H1 (cell line): ENCODE measurements around the gene NOC2L. TPM values are rescaled to one million over a fixed set of nuclear protein-coding genes. Genes with fewer than 3 reads are reported as not detected.

Experiments used
- CTCF ChIA-PET: fragments of 300-600 bp; sonication (Branson Sonifier 250); formaldehyde crosslinking; loops from one replicate; lab custom pipeline; 2021; ENCODE audit not compliant: partially characterized antibody; lab: Charles Lee
- POLR2A ChIA-PET: fragments of 300-600 bp; sonication (Branson Sonifier 250); formaldehyde crosslinking; loops from one replicate; lab custom pipeline; 2021; ENCODE audit warnings: inconsistent platforms; ENCODE audit not compliant: partially characterized antibody; lab: Charles Lee
- DNase-seq, 2 experiments: peaks; one replicate each; pipeline versions ENCODE4 v3.0.0 to v3.0.0-alpha.2; 2010 to 2022; ENCODE audit warnings: low spot score in 2 of 2, low read depth in 1 of 2, mixed read lengths in 1 of 2
- FAIRE-seq: peaks from 2 replicates; lab custom pipeline; 2011; peaks lifted over from hg19 to GRCh38; lab: Jason Lieb, UNC
- H2AFZ ChIP-seq: 2 replicates; pipeline ENCODE4 v1.8.1; 2012; ENCODE audit warnings: low read length, inconsistent platforms
- H2AK5ac ChIP-seq: 2 replicates; pipeline ENCODE4 v1.6.1; 2013; ENCODE audit warnings: low read depth, low read length
- H2BK120ac ChIP-seq: replicated peaks from 2 replicates; pipeline ENCODE3; 2013; ENCODE audit warnings: low read depth, low read length, inconsistent platforms
- H2BK12ac ChIP-seq: 2 replicates; pipeline ENCODE4 v1.6.1; 2013; ENCODE audit warnings: low read depth, low read length
- H2BK15ac ChIP-seq: 2 replicates; pipeline ENCODE4 v1.6.1; 2013; ENCODE audit warnings: low read length
- H2BK20ac ChIP-seq: 2 replicates; pipeline ENCODE4 v1.6.1; 2013; ENCODE audit warnings: low read length
- H2BK5ac ChIP-seq: 2 replicates; pipeline ENCODE4 v1.6.1; 2013; ENCODE audit warnings: low read depth, low read length
- H3K14ac ChIP-seq: 2 replicates; pipeline ENCODE4 v1.6.1; 2013; ENCODE audit warnings: inconsistent platforms; ENCODE audit not compliant: insufficient read length
- H3K18ac ChIP-seq: 2 replicates; pipeline ENCODE4 v1.6.1; 2013; ENCODE audit warnings: low read length; ENCODE audit errors: extremely low read depth
- H3K23ac ChIP-seq: 2 replicates; pipeline ENCODE4 v1.6.1; 2013; ENCODE audit warnings: inconsistent platforms; ENCODE audit not compliant: insufficient read length
- H3K23me2 ChIP-seq: 2 replicates; pipeline ENCODE4 v1.6.1; 2013; ENCODE audit warnings: low read depth, low read length
- H3K27ac ChIP-seq: 2 replicates; pipeline ENCODE4 v1.6.1; 2011; ENCODE audit warnings: low read depth, low read length, inconsistent platforms
- H3K27me3 ChIP-seq, 4 experiments: replicated peaks in 1 of 4; 1 replicate in 1 of 4; 2 replicates in 3 of 4; pipeline versions ENCODE4 v1.6.1 to v1.8.1; 2011 to 2013; ENCODE audit warnings: low read length in 3 of 4, mild to moderate bottlenecking in 3 of 4, inconsistent platforms in 2 of 4, mixed read lengths in 2 of 4, moderate library complexity in 1 of 4; ENCODE audit not compliant: control insufficient read depth in 3 of 4, insufficient read depth in 3 of 4; ENCODE audit errors: extremely low read depth in 1 of 4
- H3K36me3 ChIP-seq, 4 experiments: 2 replicates each; pipeline versions ENCODE4 v1.6.1 to v1.8.1; 2011 to 2013; ENCODE audit warnings: mild to moderate bottlenecking in 4 of 4, low read length in 3 of 4, moderate library complexity in 2 of 4, control low read depth in 1 of 4, inconsistent platforms in 1 of 4; ENCODE audit not compliant: insufficient read depth in 4 of 4, control insufficient read depth in 2 of 4
- H3K4ac ChIP-seq: replicated peaks from 2 replicates; pipeline ENCODE3; 2013; ENCODE audit warnings: low read length, low read depth, mixed read lengths, inconsistent platforms; ENCODE audit not compliant: insufficient read length
- H3K4me1 ChIP-seq, 4 experiments: replicated peaks in 1 of 4; 1 replicate in 1 of 4; 2 replicates in 3 of 4; pipeline versions ENCODE4 v1.6.1 to v1.8.1; 2011 to 2013; ENCODE audit warnings: low read length in 3 of 4, inconsistent platforms in 2 of 4, mixed read lengths in 1 of 4; ENCODE audit not compliant: insufficient read depth in 4 of 4, control insufficient read depth in 3 of 4
- H3K4me2 ChIP-seq, 2 experiments: 2 replicates each; pipeline versions ENCODE4 v1.6.1 to v1.8.1; 2011 to 2013; ENCODE audit warnings: low read depth in 2 of 2, low read length in 2 of 2, control low read depth in 1 of 2, inconsistent platforms in 1 of 2, mild to moderate bottlenecking in 1 of 2; ENCODE audit not compliant: insufficient read depth in 1 of 2
- H3K4me3 ChIP-seq, 4 experiments: fragments of 200-600, 300-600 bp in 1 of 4; sonication (generic), shearing (Covaris generic), sonication (Bioruptor Twin) in 1 of 4; 2 replicates each; pipeline versions ENCODE4 v1.5.1 to v1.8.1; 2011 to 2016; ENCODE audit warnings: low read length in 4 of 4, low read depth in 3 of 4, control low read depth in 2 of 4, inconsistent platforms in 2 of 4, mild to moderate bottlenecking in 2 of 4, mixed read lengths in 1 of 4, moderate library complexity in 1 of 4; ENCODE audit not compliant: insufficient read depth in 2 of 4; ENCODE audit errors: extremely low read depth in 1 of 4
- H3K56ac ChIP-seq: replicated peaks from 2 replicates; pipeline ENCODE3; 2013; ENCODE audit warnings: low read depth, mild to moderate bottlenecking, mixed read lengths, low read length, inconsistent platforms; ENCODE audit not compliant: insufficient read length
- H3K79me1 ChIP-seq: 2 replicates; pipeline ENCODE4 v1.6.1; 2013; ENCODE audit warnings: low read depth, low read length, control low read depth
- H3K79me2 ChIP-seq, 2 experiments: 2 replicates each; pipeline versions ENCODE4 v1.6.1 to v1.8.1; 2012 to 2013; ENCODE audit warnings: low read length in 2 of 2, mild to moderate bottlenecking in 2 of 2, inconsistent platforms in 1 of 2; ENCODE audit not compliant: insufficient read depth in 2 of 2, control insufficient read depth in 1 of 2
- H3K9ac ChIP-seq, 4 experiments: replicated peaks in 1 of 4; 1 replicate in 1 of 4; 2 replicates in 3 of 4; pipeline versions ENCODE4 v1.6.1 to v1.8.1; 2011 to 2013; ENCODE audit warnings: low read depth in 3 of 4, low read length in 3 of 4, control low read depth in 2 of 4, mild to moderate bottlenecking in 2 of 4, moderate library complexity in 2 of 4, inconsistent platforms in 1 of 4; ENCODE audit errors: extremely low read depth in 1 of 4
- H3K9me3 ChIP-seq, 2 experiments: 2 replicates each; pipeline versions ENCODE4 v1.6.1 to v1.8.1; 2012 to 2013; ENCODE audit warnings: mild to moderate bottlenecking in 2 of 2, moderate library complexity in 2 of 2, control low read depth in 1 of 2, inconsistent platforms in 1 of 2, low read depth in 1 of 2, low read length in 1 of 2, mixed read lengths in 1 of 2; ENCODE audit not compliant: insufficient read depth in 2 of 2
- H4K20me1 ChIP-seq, 2 experiments: replicated peaks in 1 of 2; 2 replicates each; pipeline versions ENCODE3 to v1.8.1; 2011 to 2013; ENCODE audit warnings: inconsistent platforms in 2 of 2, low read length in 2 of 2, mild to moderate bottlenecking in 1 of 2; ENCODE audit not compliant: insufficient read depth in 2 of 2, control insufficient read depth in 1 of 2
- H4K5ac ChIP-seq: 2 replicates; pipeline ENCODE4 v1.6.1; 2013; ENCODE audit warnings: low read length, low read depth, mixed read lengths, inconsistent platforms; ENCODE audit not compliant: insufficient read length
- H4K8ac ChIP-seq: 2 replicates; pipeline ENCODE4 v1.8.0; 2013; ENCODE audit warnings: mild to moderate bottlenecking, moderate library complexity, low read length, inconsistent platforms; ENCODE audit not compliant: insufficient read depth; ENCODE audit errors: extremely low read depth
- H4K91ac ChIP-seq: replicated peaks from 2 replicates; pipeline ENCODE3; 2013; ENCODE audit warnings: low read length, mixed read lengths, inconsistent platforms; ENCODE audit not compliant: insufficient read length
- ASH2L ChIP-seq: fragments of 200-600, 300-600 bp; sonication (generic); IDR thresholded peaks from one replicate; pipeline ENCODE4 v1.7.1; 2017; ENCODE audit warnings: low read length
- CBX8 ChIP-seq: fragments of 300-800, 300-1000 bp; sonication (generic); IDR thresholded peaks from 2 replicates; pipeline ENCODE4 v1.7.1; 2016; ENCODE audit warnings: low read depth, low read length, borderline replicate concordance
- RAD21 ChIP-seq, 2 experiments: IDR thresholded peaks in 1 of 2; conservative IDR thresholded peaks in 1 of 2; 2 replicates each; pipeline ENCODE4 v1.6.1; 2011; ENCODE audit warnings: low read depth in 2 of 2, low read length in 2 of 2, improper control_type of control experiment in 1 of 2, inconsistent platforms in 1 of 2, mild to moderate bottlenecking in 1 of 2, moderate library complexity in 1 of 2
- RFX5 ChIP-seq: IDR thresholded peaks from 2 replicates; pipeline ENCODE4 v1.6.1; 2011; ENCODE audit warnings: low read depth, low read length, improper control_type of control experiment, borderline replicate concordance
- TCF12 ChIP-seq: IDR thresholded peaks from 2 replicates; pipeline ENCODE4 v1.6.1; 2011; ENCODE audit warnings: low read depth, mild to moderate bottlenecking, low read length
- WGBS, 2 experiments: shearing (Covaris generic) in 1 of 2; methylation state at CpG; one replicate each; pipeline versions ENCODE4 v1.1.6 to v1.1.7; 2013 to 2015; ENCODE audit warnings: low lambda C conversion rate in 2 of 2, mixed read lengths in 2 of 2, inconsistent platforms in 1 of 2, low coverage in 1 of 2, missing lambda C conversion rate in 1 of 2; ENCODE audit not compliant: insufficient replicate concordance in 2 of 2, insufficient coverage in 1 of 2, insufficient read length in 1 of 2; ENCODE audit errors: extremely low coverage in 1 of 2, missing lambda C conversion rate in 1 of 2; 5-methylcytosine and 5-hydroxymethylcytosine counted together
- polyA plus RNA-seq, 7 experiments: library from polyadenylated mRNA; depleted of rRNA in 3 of 7; stranded (reverse) in 5 of 7; unstranded in 2 of 7; fragments of >200 nt in 5 of 7; fragments of 200-250 nt in 2 of 7; gene quantifications; 1 replicate in 5 of 7; 2 replicates in 1 of 7; 4 replicates in 1 of 7; pipeline versions ENCODE4 v1.2.1 to v1.2.3, GENCODE V29; 2011 to 2013; ENCODE audit warnings: missing spikeins in 2 of 7, mixed read lengths in 2 of 7
- total RNA-seq: library from RNA; stranded (reverse); fragmentation: NEBNext Ultra II Directional; extraction: Animal tissue kit (Norgen Biotek cat#: 25700); gene quantifications from 2 replicates; pipeline ENCODE4 v1.2.1, GENCODE V29; 2021

The NOC2L gene
- total and polyA plus RNA-seq, 2 of the 8 experiments (the other 6 are each of a cell fraction or from before 2014, with no cell fraction given), result 74.7 to 130 TPM

- H3K4me2 ChIP-seq, result no peak overlapping the region
- H3K9me3 ChIP-seq, result no peaks in the 10 kb centered on the region
- no peak overlapping the region for H4K5ac ChIP-seq
- no peak overlapping the region for H3K18ac ChIP-seq
- no peak overlapping the region for H2BK120ac ChIP-seq
- 83% methylated on average over 13 of the region's 13 CpGs; no CpG with 5 or more reads in 1 of the 2 experiments for WGBS, 2 experiments
- H3K14ac ChIP-seq, result no peak overlapping the region
- H3K9ac ChIP-seq, result no peak overlapping the region
- DNase-seq (no peak), FAIRE-seq (no peak)
- no peaks in the 10 kb centered on the region for H3K79me2 ChIP-seq
- peaks cover 1 to 37% (median 21%) of the 10 kb centered on the region in 4 experiments for H3K27me3 ChIP-seq
- H3K36me3 ChIP-seq, result no peaks in the 10 kb centered on the region
- no peak overlapping the region for H2AK5ac ChIP-seq
- H3K23me2 ChIP-seq, result peaks cover 4% of the 10 kb centered on the region; the same call in 1 of the 2 replicates
- H4K8ac ChIP-seq, result no peak overlapping the region
- no peaks in the 10 kb centered on the region for H3K79me1 ChIP-seq
- peaks cover 0 to 5% of the 10 kb centered on the region in 2 experiments for H4K20me1 ChIP-seq
- H2AFZ ChIP-seq, result no peak overlapping the region
- no peak overlapping the region for H3K23ac ChIP-seq
- H3K27ac ChIP-seq, result no peak overlapping the region
- H3K4me3 ChIP-seq, result no peak overlapping the region
- no peak overlapping the region for H3K4ac ChIP-seq
- H3K56ac ChIP-seq, result no peak overlapping the region
- no peak overlapping the region for H4K91ac ChIP-seq
- no peak overlapping the region for H2BK5ac ChIP-seq
- no peaks in the 10 kb centered on the region; a peak in 1 of 7 replicates for H3K4me1 ChIP-seq
- H2BK20ac ChIP-seq, result no peak overlapping the region
- H2BK15ac ChIP-seq, result no peak overlapping the region
- H2BK12ac ChIP-seq, result no peak overlapping the region
- ChIA-PET POLR2A (interaction anchor here (1.6 kb wide), 1 partner anchor 48 kb away, joined by 4 read pairs; no protein-coding TSS in a partner anchor), CTCF (interaction anchor here (0.8 to 6.9 kb wide), 16 partner anchors 7 to 246 kb away, joined by 3 to 86 read pairs (median 24); partner anchors contain the start of genes HES4, ISG15 and SDF4)
- TF ChIP-seq CBX8 (no peak), RAD21 (IDR thresholded peaks at IDR 0.05 in 1 of 2, conservative IDR thresholded peaks at IDR 0.05 in 1 of 2; ENCODE audit: low read depth in 2 of 2, low read length in 2 of 2) (no peak), ASH2L (no peak), RFX5 (no peak), TCF12 (no peak)
Observed at GRCh38 chr1:985126-985525, 26.1 kb upstream of the NOC2L start.
